ENCODE measurements around the gene VAMP8. TPM values are rescaled to one million over a fixed set of nuclear protein-coding genes. Genes with fewer than 3 reads are reported as not detected.

VAMP8 gene
- total and polyA plus RNA-seq, 2 donors (not counting 3 experiments of a cell fraction or from before 2014, with no cell fraction given), result 39.0 to 68.7 TPM

DNA sequence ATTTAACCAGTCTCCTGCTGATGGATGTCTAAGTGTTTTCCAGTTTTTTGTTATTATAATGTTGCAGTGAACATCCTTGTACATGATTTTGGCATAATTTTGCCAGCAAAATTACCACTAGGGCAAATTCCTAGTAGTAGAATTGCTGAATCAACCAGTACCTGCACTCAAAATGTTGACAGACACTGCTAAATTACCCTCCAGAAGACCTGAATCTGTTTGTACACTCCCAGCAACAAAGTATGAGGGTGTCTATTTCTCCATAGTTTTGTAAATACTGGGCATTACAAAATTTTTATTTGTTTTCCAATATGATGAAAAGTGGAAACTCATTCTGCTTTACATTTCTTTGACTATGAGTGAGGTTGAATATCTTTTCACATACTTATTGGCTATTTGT lies 49.6 kb upstream of the VAMP8 start:
- intact Hi-C loops (cut with micrococcal nuclease), result no loop called here
- ChIA-PET CTCF (no interaction called here), POLR2A (no interaction called here)
- H3K4me2 ChIP-seq (ENCODE audit: insufficient read depth, low read length), result no peak overlapping the region
- FAIRE-seq, result no peak
- H3K79me2 ChIP-seq (ENCODE audit: control insufficient read depth, insufficient read depth, low read length), result no peaks in the 10 kb centered on the region
- no peak overlapping the region for H3K4me3 ChIP-seq (replicated peaks in 1 of 3; ENCODE audit: insufficient read depth in 1 of 3, low read depth in 1 of 3, low read length in 3 of 3)
- H3K36me3 ChIP-seq (ENCODE audit: control insufficient read depth in 2 of 2, extremely low read depth in 1 of 2, insufficient read depth in 2 of 2, low read length in 2 of 2), result no peaks in the 10 kb centered on the region
- H3K27ac ChIP-seq (ENCODE audit: insufficient read depth, low read depth, low read length), result no peak overlapping the region
- no peak overlapping the region for H3K9ac ChIP-seq (replicated peaks; ENCODE audit: extremely low read depth, insufficient read depth, low read length)
- H3K27me3 ChIP-seq (ENCODE audit: control insufficient read depth in 2 of 2, insufficient read depth in 2 of 2, low read length in 2 of 2), result peaks cover 7% of the 10 kb centered on the region in 2 experiments
- H3K4me1 ChIP-seq (ENCODE audit: control insufficient read depth, extremely low read depth, insufficient read depth, low read length), result no peaks in the 10 kb centered on the region
- no peak for DNase-seq (ENCODE audit: low read depth, low spot score)
- H3K9me3 ChIP-seq (replicated peaks; ENCODE audit: control insufficient read depth, insufficient read depth, low read length), result no peaks in the 10 kb centered on the region
- dilution Hi-C loops (cut with MboI; ENCODE audit: extremely low pct_ligation_motif_present, low sequenced_read_pairs), result no loop called here
- no peaks in the 10 kb centered on the region for H4K20me1 ChIP-seq (replicated peaks; ENCODE audit: control insufficient read depth, extremely low read depth, insufficient read depth, low read length)
- TF ChIP-seq POLR2A (IDR thresholded peaks at IDR 0.05; ENCODE audit: low read depth, low read length) (no peak), MYC (IDR thresholded peaks at IDR 0.05; ENCODE audit: low read depth, low read length) (no peak), EZH2 (IDR thresholded peaks at IDR 0.05; ENCODE audit: borderline replicate concordance, low read depth, low read length, severe bottlenecking) (no peak), CTCF (IDR thresholded peaks at IDR 0.05; ENCODE audit: extremely low read depth in 1 of 2, insufficient read depth in 1 of 2, low read depth in 1 of 2, low read length in 2 of 2) (no peak), MAX (IDR thresholded peaks at IDR 0.05; ENCODE audit: insufficient read depth, insufficient read length) (no peak), POLR2AphosphoS5 (IDR thresholded peaks at IDR 0.05; ENCODE audit: insufficient read depth, low read depth, low read length) (no peak), JUN (IDR thresholded peaks at IDR 0.05; ENCODE audit: borderline replicate concordance, insufficient read depth, insufficient read length, low read depth) (no peak), FOS (IDR thresholded peaks at IDR 0.05; ENCODE audit: borderline replicate concordance, insufficient read depth, low read length) (no peak), GATA2 (IDR thresholded peaks at IDR 0.05; ENCODE audit: insufficient read depth, insufficient read length, low read depth, low read length) (no peak)
- no peak overlapping the region for H2AFZ ChIP-seq (ENCODE audit: low read depth, low read length)
- H3K9me1 ChIP-seq (replicated peaks; ENCODE audit: control insufficient read depth, extremely low read depth, insufficient read depth, low read length), result no peaks in the 10 kb centered on the region
- BruUV-seq (replicated peaks), result no TSS peak

Measured in endothelial cell of umbilical vein (primary cell).